Adrenal gland (tissue), 5 donors: ENCODE data around the gene UFSP2.

Source experiments
- CTCF ChIP-seq, 6 experiments: fragments of 450-650 bp in 4 of 6; fragments of 200-600 bp in 2 of 6; sonication (generic) in 1 of 6; IDR thresholded peaks; 1 replicate in 5 of 6; 2 replicates in 1 of 6; pipeline versions ENCODE4 v1.5.1 to v1.8.0; 2016 to 2021; ENCODE audit warnings: antibody characterized with exemption in 6 of 6, mild to moderate bottlenecking in 2 of 6, moderate library complexity in 1 of 6
- POLR2A ChIP-seq, 2 donors: fragments of 450-650 bp; IDR thresholded peaks; one replicate each; pipeline ENCODE4 v1.6.1; 2017; ENCODE audit warnings: antibody characterized with exemption in 2 of 2, mild to moderate bottlenecking in 2 of 2, moderate library complexity in 1 of 2
- donor health status: DM: no; HTN: no; CAD: no.

GRCh38 chr4:185382754-185383153, 43.0 kb downstream of the UFSP2 start:
- no peak for TF ChIP-seq CTCF (IDR thresholded peaks at IDR 0.05)
- no peak for TF ChIP-seq POLR2A (IDR thresholded peaks at IDR 0.05)
